ENCODE measurements around the gene HS6ST1. TPM values are rescaled to one million over a fixed set of nuclear protein-coding genes. Genes with fewer than 3 reads are reported as not detected.

HS6ST1 gene
- total and polyA plus RNA-seq, 2 donors (not counting 3 experiments of a cell fraction or from before 2014, with no cell fraction given): 12.8 to 19.4 TPM

DNA sequence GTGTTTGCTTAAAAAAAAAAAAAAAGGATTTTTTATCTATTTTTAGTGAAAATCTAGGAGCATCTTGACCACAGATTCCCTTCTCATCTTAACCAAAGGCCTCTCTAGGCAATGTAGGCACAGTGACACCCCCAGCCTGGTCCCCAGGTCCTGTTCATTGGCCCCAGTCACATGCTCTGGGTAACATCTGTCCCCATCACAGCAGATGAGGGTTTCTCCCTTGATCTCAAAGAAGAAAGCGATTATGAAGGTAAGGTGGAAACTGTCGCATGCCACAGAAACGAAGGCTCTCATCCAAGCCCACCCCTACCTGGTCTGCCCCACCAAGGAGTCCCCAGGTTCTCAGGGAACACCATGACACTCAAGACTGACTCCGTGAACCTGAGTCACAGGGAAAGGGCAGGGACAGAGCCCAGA is 4.7 kb downstream of the HS6ST1 start:
- no peaks in the 10 kb centered on the region for H4K20me1 ChIP-seq (replicated peaks; ENCODE audit: control insufficient read depth, extremely low read depth, insufficient read depth, low read length)
- CTCF ChIA-PET: no interaction called here

DNA sequence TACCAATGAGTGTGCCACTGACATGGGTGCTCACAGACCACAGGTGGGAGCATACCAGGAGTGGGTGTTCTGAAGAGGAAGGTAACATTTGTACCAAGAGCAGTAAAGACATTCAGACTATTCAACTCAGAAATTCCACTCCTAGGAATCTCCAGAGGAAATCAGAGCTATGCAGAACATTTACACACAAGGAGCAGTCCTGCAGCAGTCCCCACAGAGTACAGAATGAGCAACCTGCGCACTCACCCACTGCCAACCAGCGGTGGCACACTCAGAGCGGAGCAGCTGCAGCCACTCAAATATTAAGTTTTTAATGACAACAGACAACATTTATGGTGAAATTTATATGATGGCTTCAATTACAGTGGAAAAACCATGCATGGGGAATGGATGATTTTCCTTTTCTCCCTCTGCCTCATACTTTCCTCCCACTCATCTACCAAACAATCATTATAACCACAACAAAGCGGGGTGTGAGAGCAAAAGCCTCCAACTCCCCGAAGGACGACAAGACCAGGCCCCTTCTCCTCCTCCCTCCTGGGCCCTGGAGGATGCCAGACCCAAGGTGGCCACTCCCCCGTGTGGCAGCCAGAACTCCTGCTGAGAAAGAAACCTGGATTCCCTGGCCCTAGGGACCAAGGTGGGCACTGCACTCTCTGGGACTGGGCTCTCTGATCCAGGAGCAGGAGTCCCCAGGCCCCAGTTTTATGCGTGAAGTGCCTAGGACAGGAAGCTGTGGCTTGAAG is 5.4 kb downstream of the HS6ST1 start:
- no TSS peak for BruUV-seq (replicated peaks)
- H3K9me3 ChIP-seq (replicated peaks; ENCODE audit: control insufficient read depth, insufficient read depth, low read length): no peaks in the 10 kb centered on the region
- H3K79me2 ChIP-seq (ENCODE audit: control insufficient read depth, insufficient read depth, low read length): peaks cover 3% of the 10 kb centered on the region
- H4K20me1 ChIP-seq (replicated peaks; ENCODE audit: control insufficient read depth, extremely low read depth, insufficient read depth, low read length): no peaks in the 10 kb centered on the region
- H3K4me3 ChIP-seq (replicated peaks in 1 of 3; ENCODE audit: insufficient read depth in 1 of 3, low read depth in 1 of 3, low read length in 3 of 3): no peak overlapping the region
- intact Hi-C loops (cut with micrococcal nuclease) (no loop called here), dilution Hi-C loops (cut with MboI; ENCODE audit: extremely low pct_ligation_motif_present, low sequenced_read_pairs) (no loop called here)
- H3K27me3 ChIP-seq (ENCODE audit: control insufficient read depth in 2 of 2, insufficient read depth in 2 of 2, low read length in 2 of 2): no peaks in the 10 kb centered on the region
- H3K9me1 ChIP-seq (replicated peaks; ENCODE audit: control insufficient read depth, extremely low read depth, insufficient read depth, low read length): no peaks in the 10 kb centered on the region
- ChIA-PET POLR2A (no interaction called here), CTCF (no interaction called here)
- peaks cover 9% of the 10 kb centered on the region for H3K4me1 ChIP-seq (ENCODE audit: control insufficient read depth, extremely low read depth, insufficient read depth, low read length)
- DNase-seq (ENCODE audit: low read depth, low spot score) (no peak), FAIRE-seq (no peak)
- no peak overlapping the region for H2AFZ ChIP-seq (ENCODE audit: low read depth, low read length)
- H3K27ac ChIP-seq (ENCODE audit: insufficient read depth, low read depth, low read length): no peak overlapping the region
- no peak overlapping the region for H3K4me2 ChIP-seq (ENCODE audit: insufficient read depth, low read length)
- H3K9ac ChIP-seq (replicated peaks; ENCODE audit: extremely low read depth, insufficient read depth, low read length): no peak overlapping the region
- no peaks in the 10 kb centered on the region for H3K36me3 ChIP-seq (ENCODE audit: control insufficient read depth in 2 of 2, extremely low read depth in 1 of 2, insufficient read depth in 2 of 2, low read length in 2 of 2)
- TF ChIP-seq, protein P1, sequence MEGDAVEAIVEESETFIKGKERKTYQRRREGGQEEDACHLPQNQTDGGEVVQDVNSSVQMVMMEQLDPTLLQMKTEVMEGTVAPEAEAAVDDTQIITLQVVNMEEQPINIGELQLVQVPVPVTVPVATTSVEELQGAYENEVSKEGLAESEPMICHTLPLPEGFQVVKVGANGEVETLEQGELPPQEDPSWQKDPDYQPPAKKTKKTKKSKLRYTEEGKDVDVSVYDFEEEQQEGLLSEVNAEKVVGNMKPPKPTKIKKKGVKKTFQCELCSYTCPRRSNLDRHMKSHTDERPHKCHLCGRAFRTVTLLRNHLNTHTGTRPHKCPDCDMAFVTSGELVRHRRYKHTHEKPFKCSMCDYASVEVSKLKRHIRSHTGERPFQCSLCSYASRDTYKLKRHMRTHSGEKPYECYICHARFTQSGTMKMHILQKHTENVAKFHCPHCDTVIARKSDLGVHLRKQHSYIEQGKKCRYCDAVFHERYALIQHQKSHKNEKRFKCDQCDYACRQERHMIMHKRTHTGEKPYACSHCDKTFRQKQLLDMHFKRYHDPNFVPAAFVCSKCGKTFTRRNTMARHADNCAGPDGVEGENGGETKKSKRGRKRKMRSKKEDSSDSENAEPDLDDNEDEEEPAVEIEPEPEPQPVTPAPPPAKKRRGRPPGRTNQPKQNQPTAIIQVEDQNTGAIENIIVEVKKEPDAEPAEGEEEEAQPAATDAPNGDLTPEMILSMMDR (IDR thresholded peaks at IDR 0.05; ENCODE audit: extremely low read depth in 1 of 2, insufficient read depth in 1 of 2, low read depth in 1 of 2, low read length in 2 of 2): peak in 1 of 2 donors; percentile 47
- TF ChIP-seq POLR2AphosphoS5 (IDR thresholded peaks at IDR 0.05; ENCODE audit: insufficient read depth, low read depth, low read length): no peak
- no peak for TF ChIP-seq EZH2 (IDR thresholded peaks at IDR 0.05; ENCODE audit: borderline replicate concordance, low read depth, low read length, severe bottlenecking)

More for the DNA sequence above, 4.7 kb downstream of the HS6ST1 start:
- Histone ChIP-seq H3K4me3 (replicated peaks in 1 of 3; ENCODE audit: insufficient read depth in 1 of 3, low read depth in 1 of 3, low read length in 3 of 3) (no peak overlapping the region), H3K27ac (ENCODE audit: insufficient read depth, low read depth, low read length) (no peak overlapping the region), H3K4me1 (ENCODE audit: control insufficient read depth, extremely low read depth, insufficient read depth, low read length) (peaks cover 9% of the 10 kb centered on the region), H2AFZ (ENCODE audit: low read depth, low read length) (no peak overlapping the region), H3K9ac (replicated peaks; ENCODE audit: extremely low read depth, insufficient read depth, low read length) (no peak overlapping the region), H3K4me2 (ENCODE audit: insufficient read depth, low read length) (no peak overlapping the region), H3K79me2 (ENCODE audit: control insufficient read depth, insufficient read depth, low read length) (peaks cover 3% of the 10 kb centered on the region), H3K36me3 (ENCODE audit: control insufficient read depth in 2 of 2, extremely low read depth in 1 of 2, insufficient read depth in 2 of 2, low read length in 2 of 2) (no peaks in the 10 kb centered on the region), H3K27me3 (ENCODE audit: control insufficient read depth in 2 of 2, insufficient read depth in 2 of 2, low read length in 2 of 2) (no peaks in the 10 kb centered on the region), H3K9me1 (replicated peaks; ENCODE audit: control insufficient read depth, extremely low read depth, insufficient read depth, low read length) (no peaks in the 10 kb centered on the region), H3K9me3 (replicated peaks; ENCODE audit: control insufficient read depth, insufficient read depth, low read length) (no peaks in the 10 kb centered on the region)
- intact Hi-C loops (cut with micrococcal nuclease) (no loop called here), dilution Hi-C loops (cut with MboI; ENCODE audit: extremely low pct_ligation_motif_present, low sequenced_read_pairs) (no loop called here)
- BruUV-seq (replicated peaks): no TSS peak
- DNase-seq (ENCODE audit: low read depth, low spot score): no peak
- no peak for FAIRE-seq
- TF ChIP-seq MYC (IDR thresholded peaks at IDR 0.05; ENCODE audit: low read depth, low read length): no peak
- POLR2A ChIA-PET: no interaction called here
